H1 (cell line): ENCODE measurements around the gene PDE4B. TPM values are rescaled to one million over a fixed set of nuclear protein-coding genes. Genes with fewer than 3 reads are reported as not detected.

Source experiments
- CTCF ChIA-PET: fragments of 300-600 bp; sonication (Branson Sonifier 250); formaldehyde crosslinking; loops from one replicate; lab custom pipeline; 2021; ENCODE audit not compliant: partially characterized antibody; lab: Charles Lee
- POLR2A ChIA-PET: fragments of 300-600 bp; sonication (Branson Sonifier 250); formaldehyde crosslinking; loops from one replicate; lab custom pipeline; 2021; ENCODE audit warnings: inconsistent platforms; ENCODE audit not compliant: partially characterized antibody; lab: Charles Lee
- DNase-seq, 2 experiments: peaks; one replicate each; pipeline versions ENCODE4 v3.0.0 to v3.0.0-alpha.2; 2010 to 2022; ENCODE audit warnings: low spot score in 2 of 2, low read depth in 1 of 2, mixed read lengths in 1 of 2
- FAIRE-seq: peaks from 2 replicates; lab custom pipeline; 2011; peaks lifted over from hg19 to GRCh38; lab: Jason Lieb, UNC
- H2AFZ ChIP-seq: 2 replicates; pipeline ENCODE4 v1.8.1; 2012; ENCODE audit warnings: low read length, inconsistent platforms
- H2AK5ac ChIP-seq: 2 replicates; pipeline ENCODE4 v1.6.1; 2013; ENCODE audit warnings: low read depth, low read length
- H2BK120ac ChIP-seq: replicated peaks from 2 replicates; pipeline ENCODE3; 2013; ENCODE audit warnings: low read depth, low read length, inconsistent platforms
- H2BK12ac ChIP-seq: 2 replicates; pipeline ENCODE4 v1.6.1; 2013; ENCODE audit warnings: low read depth, low read length
- H2BK15ac ChIP-seq: 2 replicates; pipeline ENCODE4 v1.6.1; 2013; ENCODE audit warnings: low read length
- H2BK20ac ChIP-seq: 2 replicates; pipeline ENCODE4 v1.6.1; 2013; ENCODE audit warnings: low read length
- H2BK5ac ChIP-seq: 2 replicates; pipeline ENCODE4 v1.6.1; 2013; ENCODE audit warnings: low read depth, low read length
- H3K14ac ChIP-seq: 2 replicates; pipeline ENCODE4 v1.6.1; 2013; ENCODE audit warnings: inconsistent platforms; ENCODE audit not compliant: insufficient read length
- H3K18ac ChIP-seq: 2 replicates; pipeline ENCODE4 v1.6.1; 2013; ENCODE audit warnings: low read length; ENCODE audit errors: extremely low read depth
- H3K23ac ChIP-seq: 2 replicates; pipeline ENCODE4 v1.6.1; 2013; ENCODE audit warnings: inconsistent platforms; ENCODE audit not compliant: insufficient read length
- H3K23me2 ChIP-seq: 2 replicates; pipeline ENCODE4 v1.6.1; 2013; ENCODE audit warnings: low read depth, low read length
- H3K27ac ChIP-seq: 2 replicates; pipeline ENCODE4 v1.6.1; 2011; ENCODE audit warnings: low read depth, low read length, inconsistent platforms
- H3K27me3 ChIP-seq, 4 experiments: replicated peaks in 1 of 4; 1 replicate in 1 of 4; 2 replicates in 3 of 4; pipeline versions ENCODE4 v1.6.1 to v1.8.1; 2011 to 2013; ENCODE audit warnings: low read length in 3 of 4, mild to moderate bottlenecking in 3 of 4, inconsistent platforms in 2 of 4, mixed read lengths in 2 of 4, moderate library complexity in 1 of 4; ENCODE audit not compliant: control insufficient read depth in 3 of 4, insufficient read depth in 3 of 4; ENCODE audit errors: extremely low read depth in 1 of 4
- H3K36me3 ChIP-seq, 4 experiments: 2 replicates each; pipeline versions ENCODE4 v1.6.1 to v1.8.1; 2011 to 2013; ENCODE audit warnings: mild to moderate bottlenecking in 4 of 4, low read length in 3 of 4, moderate library complexity in 2 of 4, control low read depth in 1 of 4, inconsistent platforms in 1 of 4; ENCODE audit not compliant: insufficient read depth in 4 of 4, control insufficient read depth in 2 of 4
- H3K4ac ChIP-seq: replicated peaks from 2 replicates; pipeline ENCODE3; 2013; ENCODE audit warnings: low read length, low read depth, mixed read lengths, inconsistent platforms; ENCODE audit not compliant: insufficient read length
- H3K4me1 ChIP-seq, 4 experiments: replicated peaks in 1 of 4; 1 replicate in 1 of 4; 2 replicates in 3 of 4; pipeline versions ENCODE4 v1.6.1 to v1.8.1; 2011 to 2013; ENCODE audit warnings: low read length in 3 of 4, inconsistent platforms in 2 of 4, mixed read lengths in 1 of 4; ENCODE audit not compliant: insufficient read depth in 4 of 4, control insufficient read depth in 3 of 4
- H3K4me2 ChIP-seq, 2 experiments: 2 replicates each; pipeline versions ENCODE4 v1.6.1 to v1.8.1; 2011 to 2013; ENCODE audit warnings: low read depth in 2 of 2, low read length in 2 of 2, control low read depth in 1 of 2, inconsistent platforms in 1 of 2, mild to moderate bottlenecking in 1 of 2; ENCODE audit not compliant: insufficient read depth in 1 of 2
- H3K4me3 ChIP-seq, 4 experiments: fragments of 200-600, 300-600 bp in 1 of 4; sonication (generic), shearing (Covaris generic), sonication (Bioruptor Twin) in 1 of 4; 2 replicates each; pipeline versions ENCODE4 v1.5.1 to v1.8.1; 2011 to 2016; ENCODE audit warnings: low read length in 4 of 4, low read depth in 3 of 4, control low read depth in 2 of 4, inconsistent platforms in 2 of 4, mild to moderate bottlenecking in 2 of 4, mixed read lengths in 1 of 4, moderate library complexity in 1 of 4; ENCODE audit not compliant: insufficient read depth in 2 of 4; ENCODE audit errors: extremely low read depth in 1 of 4
- H3K56ac ChIP-seq: replicated peaks from 2 replicates; pipeline ENCODE3; 2013; ENCODE audit warnings: low read depth, mild to moderate bottlenecking, mixed read lengths, low read length, inconsistent platforms; ENCODE audit not compliant: insufficient read length
- H3K79me1 ChIP-seq: 2 replicates; pipeline ENCODE4 v1.6.1; 2013; ENCODE audit warnings: low read depth, low read length, control low read depth
- H3K79me2 ChIP-seq, 2 experiments: 2 replicates each; pipeline versions ENCODE4 v1.6.1 to v1.8.1; 2012 to 2013; ENCODE audit warnings: low read length in 2 of 2, mild to moderate bottlenecking in 2 of 2, inconsistent platforms in 1 of 2; ENCODE audit not compliant: insufficient read depth in 2 of 2, control insufficient read depth in 1 of 2
- H3K9ac ChIP-seq, 4 experiments: replicated peaks in 1 of 4; 1 replicate in 1 of 4; 2 replicates in 3 of 4; pipeline versions ENCODE4 v1.6.1 to v1.8.1; 2011 to 2013; ENCODE audit warnings: low read depth in 3 of 4, low read length in 3 of 4, control low read depth in 2 of 4, mild to moderate bottlenecking in 2 of 4, moderate library complexity in 2 of 4, inconsistent platforms in 1 of 4; ENCODE audit errors: extremely low read depth in 1 of 4
- H3K9me3 ChIP-seq, 2 experiments: 2 replicates each; pipeline versions ENCODE4 v1.6.1 to v1.8.1; 2012 to 2013; ENCODE audit warnings: mild to moderate bottlenecking in 2 of 2, moderate library complexity in 2 of 2, control low read depth in 1 of 2, inconsistent platforms in 1 of 2, low read depth in 1 of 2, low read length in 1 of 2, mixed read lengths in 1 of 2; ENCODE audit not compliant: insufficient read depth in 2 of 2
- H4K20me1 ChIP-seq, 2 experiments: replicated peaks in 1 of 2; 2 replicates each; pipeline versions ENCODE3 to v1.8.1; 2011 to 2013; ENCODE audit warnings: inconsistent platforms in 2 of 2, low read length in 2 of 2, mild to moderate bottlenecking in 1 of 2; ENCODE audit not compliant: insufficient read depth in 2 of 2, control insufficient read depth in 1 of 2
- H4K5ac ChIP-seq: 2 replicates; pipeline ENCODE4 v1.6.1; 2013; ENCODE audit warnings: low read length, low read depth, mixed read lengths, inconsistent platforms; ENCODE audit not compliant: insufficient read length
- H4K8ac ChIP-seq: 2 replicates; pipeline ENCODE4 v1.8.0; 2013; ENCODE audit warnings: mild to moderate bottlenecking, moderate library complexity, low read length, inconsistent platforms; ENCODE audit not compliant: insufficient read depth; ENCODE audit errors: extremely low read depth
- H4K91ac ChIP-seq: replicated peaks from 2 replicates; pipeline ENCODE3; 2013; ENCODE audit warnings: low read length, mixed read lengths, inconsistent platforms; ENCODE audit not compliant: insufficient read length
- NRF1 ChIP-seq: IDR thresholded peaks from 2 replicates; pipeline ENCODE4 v1.6.1; 2011; ENCODE audit warnings: mild to moderate bottlenecking, low read depth, low read length, improper control_type of control experiment
- RNF2 ChIP-seq: fragments of 200-900, 300-1000 bp; sonication (generic); IDR thresholded peaks from 2 replicates; pipeline ENCODE4 v1.7.1; 2016; ENCODE audit warnings: borderline replicate concordance, low read depth, mild to moderate bottlenecking, antibody characterized with exemption, low read length; ENCODE audit not compliant: poor library complexity, severe bottlenecking; ENCODE audit errors: missing control alignments
- whole genome bisulfite sequencing, 2 experiments: shearing (Covaris generic) in 1 of 2; methylation state at CpG; one replicate each; pipeline versions ENCODE4 v1.1.6 to v1.1.7; 2013 to 2015; ENCODE audit warnings: low lambda C conversion rate in 2 of 2, mixed read lengths in 2 of 2, inconsistent platforms in 1 of 2, low coverage in 1 of 2, missing lambda C conversion rate in 1 of 2; ENCODE audit not compliant: insufficient replicate concordance in 2 of 2, insufficient coverage in 1 of 2, insufficient read length in 1 of 2; ENCODE audit errors: extremely low coverage in 1 of 2, missing lambda C conversion rate in 1 of 2; 5-methylcytosine and 5-hydroxymethylcytosine counted together
- polyA plus RNA-seq, 7 experiments: library from polyadenylated mRNA; depleted of rRNA in 3 of 7; stranded (reverse) in 5 of 7; unstranded in 2 of 7; fragments of >200 nt in 5 of 7; fragments of 200-250 nt in 2 of 7; gene quantifications; 1 replicate in 5 of 7; 2 replicates in 1 of 7; 4 replicates in 1 of 7; pipeline versions ENCODE4 v1.2.1 to v1.2.3, GENCODE V29; 2011 to 2013; ENCODE audit warnings: missing spikeins in 2 of 7, mixed read lengths in 2 of 7
- total RNA-seq: library from RNA; stranded (reverse); fragmentation: NEBNext Ultra II Directional; extraction: Animal tissue kit (Norgen Biotek cat#: 25700); gene quantifications from 2 replicates; pipeline ENCODE4 v1.2.1, GENCODE V29; 2021
- TF ChIP-seq, protein P1 (sequence below): IDR thresholded peaks from 2 replicates; pipeline ENCODE4 v1.6.1; 2011; ENCODE audit warnings: low read length, improper control_type of control experiment

The PDE4B gene
- total and polyA plus RNA-seq, 2 of the 8 experiments (the other 6 are each of a cell fraction or from before 2014, with no cell fraction given): 5.0 to 15.1 TPM

DNA sequence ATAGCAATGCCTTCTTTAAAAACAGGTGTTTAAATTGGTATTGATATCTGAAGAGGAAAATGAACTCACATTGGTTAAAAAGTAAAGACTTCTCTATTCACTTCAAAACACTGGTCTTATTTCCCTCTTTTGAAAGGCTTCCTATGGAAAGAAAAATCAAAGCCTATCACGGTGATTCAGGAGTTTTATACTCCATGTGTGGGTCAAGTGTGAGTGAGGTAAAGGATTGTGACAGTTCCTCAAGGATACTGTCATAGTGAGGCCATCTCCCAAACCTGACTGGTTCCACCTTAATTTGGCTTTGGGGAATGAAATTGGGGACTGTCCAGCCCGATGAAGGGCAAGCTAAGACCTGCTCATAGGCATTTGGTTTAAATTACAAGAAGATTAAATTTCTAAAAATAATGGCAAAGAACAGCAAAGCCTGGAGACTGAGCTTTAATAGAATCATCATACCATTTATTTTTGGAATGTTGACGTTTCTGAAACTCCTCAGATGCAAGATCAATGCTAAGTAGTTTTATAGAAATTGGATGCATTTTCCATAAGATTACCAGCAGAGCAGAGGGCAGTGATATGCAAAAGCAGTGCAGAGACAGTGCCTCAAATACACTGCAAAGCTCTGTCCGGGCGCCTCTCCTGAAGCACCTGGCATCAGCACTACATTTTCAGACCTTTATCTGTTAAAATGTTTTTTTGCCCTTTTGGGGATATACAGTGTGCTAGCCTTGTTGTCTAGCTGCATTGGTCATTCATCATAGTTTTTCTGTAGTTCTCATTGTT lies 439.2 kb downstream of the PDE4B start:
- Histone ChIP-seq H3K27me3 (no peaks in the 10 kb centered on the region), H2BK5ac (no peak overlapping the region), H3K36me3 (no peaks in the 10 kb centered on the region), H3K4ac (no peak overlapping the region), H4K8ac (no peak overlapping the region), H2BK12ac (no peak overlapping the region), H3K9me3 (no peaks in the 10 kb centered on the region), H2AK5ac (no peak overlapping the region), H4K5ac (no peak overlapping the region), H4K20me1 (no peaks in the 10 kb centered on the region), H3K9ac (no peak overlapping the region), H2AFZ (no peak overlapping the region; the same call in 1 of the 2 replicates), H3K4me1 (0 out of 7 replicates have a peak, but pooled peaks cover 0 to 2% (median 0%) of the 10 kb centered on the region in 4 experiments), H3K79me2 (no peaks in the 10 kb centered on the region), H3K4me2 (no peak overlapping the region), H2BK120ac (no peak overlapping the region), H3K79me1 (no peaks in the 10 kb centered on the region), H3K27ac (no peak overlapping the region), H3K23ac (no peak overlapping the region), H2BK20ac (no peak overlapping the region), H3K56ac (no peak overlapping the region), H3K14ac (no peak overlapping the region), H2BK15ac (no peak overlapping the region), H3K4me3 (no peak overlapping the region), H4K91ac (no peak overlapping the region), H3K18ac (no peak overlapping the region), H3K23me2 (no peaks in the 10 kb centered on the region)
- DNase-seq (no peak), FAIRE-seq (no peak)
- POLR2A ChIA-PET: no interaction called here
- CTCF ChIA-PET: interaction anchor here (0.6 to 10.9 kb wide), 3 partner anchors 8 to 273 kb away, joined by 3 to 80 read pairs (median 5); no protein-coding TSS in a partner anchor
- 92% methylated on average over 5 of the region's 5 CpGs; no CpG with 5 or more reads in 1 of the 2 experiments for WGBS, 2 experiments
- TF ChIP-seq RNF2 (no peak), NRF1 (no peak)
- TF ChIP-seq, protein P1, sequence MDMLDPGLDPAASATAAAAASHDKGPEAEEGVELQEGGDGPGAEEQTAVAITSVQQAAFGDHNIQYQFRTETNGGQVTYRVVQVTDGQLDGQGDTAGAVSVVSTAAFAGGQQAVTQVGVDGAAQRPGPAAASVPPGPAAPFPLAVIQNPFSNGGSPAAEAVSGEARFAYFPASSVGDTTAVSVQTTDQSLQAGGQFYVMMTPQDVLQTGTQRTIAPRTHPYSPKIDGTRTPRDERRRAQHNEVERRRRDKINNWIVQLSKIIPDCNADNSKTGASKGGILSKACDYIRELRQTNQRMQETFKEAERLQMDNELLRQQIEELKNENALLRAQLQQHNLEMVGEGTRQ: no peak
